Ishikawa (cell line): ENCODE measurements around the gene HLA-DOA.

Experiments
- CEBPB ChIP-seq: IDR thresholded peaks from 2 replicates; pipeline ENCODE4 v1.6.1; 2012
- CREB1 ChIP-seq: IDR thresholded peaks from 2 replicates; pipeline ENCODE4 v1.6.1; 2012; ENCODE audit warnings: low read depth
- EGR1 ChIP-seq: IDR thresholded peaks from 2 replicates; pipeline ENCODE4 v1.6.1; 2012
- EP300 ChIP-seq: IDR thresholded peaks from 2 replicates; pipeline ENCODE4 v1.6.1; 2012; ENCODE audit warnings: borderline replicate concordance
- FOXM1 ChIP-seq: IDR thresholded peaks from 2 replicates; pipeline ENCODE4 v1.6.1; 2012; ENCODE audit warnings: low read depth, borderline replicate concordance
- MAX ChIP-seq: IDR thresholded peaks from 2 replicates; pipeline ENCODE4 v1.6.1; 2012
- NFIC ChIP-seq: IDR thresholded peaks from 2 replicates; pipeline ENCODE4 v1.6.1; 2012
- RAD21 ChIP-seq: IDR thresholded peaks from 2 replicates; pipeline ENCODE4 v1.6.1; 2012; ENCODE audit warnings: low read depth
- REST ChIP-seq: IDR thresholded peaks from 2 replicates; pipeline ENCODE4 v1.6.1; 2012; ENCODE audit warnings: low read depth, mild to moderate bottlenecking
- TAF1 ChIP-seq: IDR thresholded peaks from 2 replicates; pipeline ENCODE4 v1.6.1; 2012; ENCODE audit warnings: low read depth, mild to moderate bottlenecking
- USF1 ChIP-seq: IDR thresholded peaks from 2 replicates; pipeline ENCODE4 v1.6.1; 2012
- YY1 ChIP-seq: IDR thresholded peaks from 2 replicates; pipeline ENCODE4 v1.6.1; 2012; ENCODE audit warnings: low read depth
- ZBTB7A ChIP-seq: IDR thresholded peaks from 2 replicates; pipeline ENCODE4 v1.6.1; 2012; ENCODE audit warnings: low read depth

DNA sequence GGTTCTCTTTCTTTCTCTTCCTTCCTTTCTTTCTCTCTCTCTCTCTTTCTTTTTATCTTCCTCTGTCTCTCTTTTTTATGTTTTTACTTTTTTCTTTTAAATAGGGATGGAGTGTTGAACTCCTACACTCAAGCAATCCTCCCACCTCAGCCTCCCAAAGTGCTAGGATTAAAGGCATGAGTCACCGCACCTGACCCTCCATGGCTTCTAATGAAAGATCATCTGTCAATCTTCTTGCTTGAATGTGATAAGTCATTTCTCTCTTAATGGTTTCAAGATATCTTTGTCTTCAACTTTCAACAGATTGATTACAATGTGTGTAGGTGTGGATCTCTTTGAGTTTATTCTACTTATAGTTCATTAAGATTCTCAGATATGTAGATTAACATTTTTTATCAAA is 25.2 kb upstream of the HLA-DOA start:
- TF ChIP-seq REST, result no peak
- TF ChIP-seq YY1, result no peak
- no peak for TF ChIP-seq USF1
- TF ChIP-seq EP300, result no peak
- TF ChIP-seq RAD21, result no peak
- no peak for TF ChIP-seq CEBPB
- TF ChIP-seq MAX, result no peak
- no peak for TF ChIP-seq CREB1
- TF ChIP-seq NFIC, result no peak
- no peak for TF ChIP-seq ZBTB7A
- TF ChIP-seq TAF1, result no peak
- no peak for TF ChIP-seq FOXM1
- no peak for TF ChIP-seq EGR1
